Inferior parietal cortex (tissue), 1 donor: ENCODE data around the gene TDRD7.
A peak's percentile ranks its signal among the peaks of the same experiment; 100 is the strongest.

Experiments used
- DNase-seq: peaks from one replicate; pipeline ENCODE4 v3.0.0-alpha.2; 2016; ENCODE audit errors: extremely low spot score

Gene TDRD7, protein sequence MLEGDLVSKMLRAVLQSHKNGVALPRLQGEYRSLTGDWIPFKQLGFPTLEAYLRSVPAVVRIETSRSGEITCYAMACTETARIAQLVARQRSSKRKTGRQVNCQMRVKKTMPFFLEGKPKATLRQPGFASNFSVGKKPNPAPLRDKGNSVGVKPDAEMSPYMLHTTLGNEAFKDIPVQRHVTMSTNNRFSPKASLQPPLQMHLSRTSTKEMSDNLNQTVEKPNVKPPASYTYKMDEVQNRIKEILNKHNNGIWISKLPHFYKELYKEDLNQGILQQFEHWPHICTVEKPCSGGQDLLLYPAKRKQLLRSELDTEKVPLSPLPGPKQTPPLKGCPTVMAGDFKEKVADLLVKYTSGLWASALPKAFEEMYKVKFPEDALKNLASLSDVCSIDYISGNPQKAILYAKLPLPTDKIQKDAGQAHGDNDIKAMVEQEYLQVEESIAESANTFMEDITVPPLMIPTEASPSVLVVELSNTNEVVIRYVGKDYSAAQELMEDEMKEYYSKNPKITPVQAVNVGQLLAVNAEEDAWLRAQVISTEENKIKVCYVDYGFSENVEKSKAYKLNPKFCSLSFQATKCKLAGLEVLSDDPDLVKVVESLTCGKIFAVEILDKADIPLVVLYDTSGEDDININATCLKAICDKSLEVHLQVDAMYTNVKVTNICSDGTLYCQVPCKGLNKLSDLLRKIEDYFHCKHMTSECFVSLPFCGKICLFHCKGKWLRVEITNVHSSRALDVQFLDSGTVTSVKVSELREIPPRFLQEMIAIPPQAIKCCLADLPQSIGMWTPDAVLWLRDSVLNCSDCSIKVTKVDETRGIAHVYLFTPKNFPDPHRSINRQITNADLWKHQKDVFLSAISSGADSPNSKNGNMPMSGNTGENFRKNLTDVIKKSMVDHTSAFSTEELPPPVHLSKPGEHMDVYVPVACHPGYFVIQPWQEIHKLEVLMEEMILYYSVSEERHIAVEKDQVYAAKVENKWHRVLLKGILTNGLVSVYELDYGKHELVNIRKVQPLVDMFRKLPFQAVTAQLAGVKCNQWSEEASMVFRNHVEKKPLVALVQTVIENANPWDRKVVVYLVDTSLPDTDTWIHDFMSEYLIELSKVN

DNA sequence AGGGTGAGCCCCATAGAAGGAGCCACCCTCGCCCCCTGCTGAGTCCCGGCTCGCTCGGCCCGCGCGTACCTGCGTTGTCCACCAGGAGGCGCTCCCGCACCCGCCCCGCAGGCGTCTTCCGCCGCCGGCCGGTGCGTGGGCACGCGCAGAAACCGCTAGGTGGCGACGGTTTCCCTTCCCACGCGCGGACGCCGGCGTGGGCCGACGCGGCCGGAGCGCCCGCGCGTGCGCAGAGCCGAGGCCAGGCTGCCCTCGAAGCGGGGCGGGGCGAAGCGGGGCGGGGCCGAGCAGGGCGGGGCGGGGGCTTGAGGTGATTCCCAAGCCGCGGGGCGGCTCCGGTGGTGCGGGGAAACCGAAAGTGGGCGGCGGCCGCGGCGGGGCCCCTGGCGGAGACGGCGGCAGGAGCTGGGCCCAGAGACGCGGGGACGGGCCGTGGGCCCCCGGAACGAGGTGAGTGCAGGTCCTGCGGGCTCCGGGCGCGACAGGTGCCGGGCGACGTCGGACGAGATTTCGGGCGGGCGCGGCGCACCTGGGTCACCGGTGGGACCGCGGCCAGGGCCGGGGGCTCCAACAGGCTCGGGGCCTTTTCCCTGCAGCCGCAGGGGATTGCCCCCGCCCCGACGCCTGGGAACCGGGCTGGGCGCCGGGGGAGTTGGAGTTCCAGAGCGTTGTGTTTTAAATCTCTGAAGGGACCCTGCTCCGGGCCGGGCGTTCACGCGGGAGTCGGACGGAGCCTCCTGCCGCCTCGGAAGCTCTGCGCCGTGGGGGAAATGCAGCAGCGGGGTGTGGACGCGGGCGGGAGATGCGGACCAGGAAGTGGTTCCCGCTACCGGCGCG, at the start of gene TDRD7:
Gene TDRD7 (plus strand): TSS at position 308 of the 837 bp plus-strand sequence. CDS start 16,370 bp downstream, outside the sequence.
- DNase-seq = peak; percentile 88

DNA sequence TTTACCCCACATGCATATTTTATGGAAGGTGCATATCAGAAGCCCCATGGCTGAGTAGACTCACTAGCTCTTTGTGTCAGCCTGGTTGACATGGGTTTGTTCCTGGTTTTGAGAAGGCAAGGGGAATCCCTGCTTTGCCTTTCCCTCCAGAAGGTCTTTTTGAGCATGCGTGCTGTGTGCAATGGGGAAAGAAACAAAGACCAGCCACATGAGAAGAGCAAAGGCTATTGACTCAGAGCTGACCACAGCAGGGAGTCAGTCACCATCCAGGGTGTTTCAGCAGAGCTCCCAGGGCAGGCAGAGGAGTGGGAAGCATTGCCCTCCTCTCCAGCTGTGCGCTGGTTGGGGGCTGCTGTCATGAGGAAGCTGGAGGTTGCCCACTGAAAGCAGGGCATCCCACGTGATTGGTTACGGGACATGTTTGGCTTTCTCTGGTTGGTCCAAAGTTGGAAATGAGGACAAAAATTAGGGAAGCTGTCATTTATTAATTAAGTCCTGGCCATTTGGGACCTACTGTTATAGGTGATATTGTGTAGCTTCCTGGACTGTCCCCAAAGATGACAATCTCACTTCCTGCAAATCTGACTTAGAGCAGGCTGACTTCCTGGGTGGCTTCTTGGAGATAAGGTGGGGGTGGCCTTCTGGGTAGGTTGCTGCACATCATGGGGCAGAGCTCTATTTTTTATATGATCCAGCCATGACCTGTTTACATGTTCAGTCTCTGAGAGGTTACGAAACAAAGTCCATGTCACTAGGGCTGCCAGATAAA, 48.9 kb upstream of the TDRD7 start:
- DNase-seq = no peak

DNA sequence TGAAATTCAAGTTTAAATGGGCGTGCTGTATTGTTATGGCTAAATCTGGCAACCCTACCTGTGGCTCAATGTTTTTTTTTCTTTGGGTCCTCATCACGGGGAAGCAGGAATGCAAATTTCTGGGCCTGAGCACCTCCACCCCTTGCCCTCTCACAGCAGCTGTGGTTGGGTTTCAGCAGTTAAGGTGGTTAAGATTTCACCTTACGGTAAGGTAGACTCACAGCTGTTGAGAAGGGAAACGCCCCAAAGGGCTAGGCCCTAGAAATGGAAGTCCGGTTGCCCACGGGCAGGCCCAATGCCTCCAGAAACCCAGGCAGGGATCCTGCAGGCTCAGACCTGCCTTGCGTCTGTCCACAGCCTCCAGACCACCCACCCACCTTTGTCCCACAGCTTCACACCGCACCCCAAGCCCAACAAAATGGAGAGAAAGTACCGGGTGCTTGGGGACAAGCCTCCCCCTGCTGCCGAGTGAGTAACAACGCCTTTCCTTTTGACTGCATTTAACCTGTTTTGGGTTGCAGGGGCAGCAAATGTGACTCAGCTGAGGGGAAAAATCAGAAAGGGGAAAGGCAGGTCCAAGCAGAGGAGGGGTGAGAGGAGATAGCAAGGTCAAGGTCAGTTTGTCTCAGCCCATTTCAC, 48.1 kb upstream of the TDRD7 start:
- DNase-seq = no peak

DNA sequence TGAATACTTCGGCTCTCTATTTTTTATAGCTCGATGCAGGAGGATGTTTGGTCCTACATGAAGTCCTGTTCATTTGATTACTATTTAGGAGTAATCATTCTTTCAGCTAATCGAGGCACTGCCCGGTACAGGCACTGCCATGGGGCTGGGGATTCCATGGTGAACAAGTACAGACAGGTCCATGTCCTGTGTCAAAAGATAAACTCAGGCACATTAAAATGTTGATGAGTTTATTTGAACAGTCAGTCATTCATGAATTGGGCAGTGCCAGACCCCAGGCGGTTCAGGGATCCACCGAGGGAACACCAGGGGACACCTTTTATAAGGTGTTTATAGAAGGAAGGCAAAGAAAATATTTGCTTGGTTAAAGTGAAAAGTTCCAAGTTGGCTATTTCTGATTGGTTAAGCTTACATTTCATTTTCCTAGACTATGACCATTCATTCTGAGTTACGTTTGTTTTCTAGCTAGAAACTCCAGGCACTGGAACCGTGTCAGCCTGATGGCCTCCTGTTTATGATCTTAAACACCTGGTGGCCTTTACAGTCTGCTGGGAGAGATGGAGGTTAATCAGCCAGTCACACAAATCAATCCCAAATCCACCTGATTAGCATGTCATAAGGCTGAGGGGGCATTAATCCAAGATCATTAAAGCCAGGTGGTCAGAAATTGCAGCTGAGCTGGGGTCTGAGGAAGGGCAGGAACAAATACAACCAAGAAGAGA, 47.0 kb upstream of the TDRD7 start:
- no peak for DNase-seq

DNA sequence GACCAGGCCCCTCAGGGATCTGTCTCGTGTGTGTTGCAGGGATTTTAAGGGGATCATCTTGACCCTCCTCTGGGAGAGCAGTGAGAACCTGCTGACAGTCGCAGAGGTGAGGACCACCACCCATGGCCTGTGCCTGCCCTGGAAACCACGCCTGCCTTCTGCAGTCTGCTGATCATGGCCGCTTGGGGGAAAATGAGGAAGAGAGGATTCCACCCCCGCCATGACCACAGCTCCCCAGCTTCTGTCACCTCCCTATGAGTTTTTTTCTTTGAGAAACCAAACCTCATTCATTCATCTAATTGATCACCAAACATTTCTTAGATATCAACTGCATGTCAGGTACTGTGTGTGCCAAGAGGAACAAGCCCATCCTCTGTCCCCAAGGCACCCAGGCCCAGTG, 46.3 kb upstream of the TDRD7 start:
- no peak for DNase-seq

DNA sequence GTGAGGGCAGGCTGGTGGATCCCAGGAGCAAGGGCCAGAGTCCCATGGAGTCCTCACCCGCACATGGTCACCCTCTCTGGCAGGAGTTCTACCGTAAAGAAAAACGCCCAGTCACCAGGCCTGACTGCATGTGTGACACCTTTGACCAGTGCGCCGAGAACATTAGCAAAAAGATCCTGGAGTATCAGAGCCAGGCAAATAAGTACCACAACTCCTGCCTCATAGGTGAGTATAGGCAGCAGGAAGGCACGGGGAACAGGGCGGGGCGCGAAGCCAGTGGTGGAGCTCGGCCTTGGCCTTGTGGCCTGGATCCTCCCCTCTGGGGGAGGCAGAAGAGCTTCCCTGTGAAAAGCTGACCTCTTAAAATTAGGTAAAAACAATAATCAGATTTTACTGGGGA, 45.4 kb upstream of the TDRD7 start:
- no peak for DNase-seq

DNA sequence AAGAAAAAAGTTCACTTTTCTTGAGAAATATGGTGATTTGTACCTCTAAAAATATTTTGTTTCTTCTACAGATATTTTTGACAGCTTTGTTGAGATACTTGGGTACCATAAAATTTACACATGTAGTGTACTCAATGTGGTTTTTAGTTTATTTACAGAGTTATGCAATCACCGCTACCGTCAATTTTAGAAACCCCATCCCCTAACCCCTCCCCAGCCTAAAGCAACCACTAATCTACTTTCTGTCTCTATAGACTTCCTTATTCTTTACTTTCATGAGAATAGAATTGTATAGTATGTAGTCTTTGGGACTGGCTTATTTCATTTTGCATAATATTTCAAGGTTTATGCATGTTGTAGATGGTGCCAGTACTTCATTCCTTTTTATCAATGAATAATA, 45.0 kb upstream of the TDRD7 start:
- DNase-seq = no peak

DNA sequence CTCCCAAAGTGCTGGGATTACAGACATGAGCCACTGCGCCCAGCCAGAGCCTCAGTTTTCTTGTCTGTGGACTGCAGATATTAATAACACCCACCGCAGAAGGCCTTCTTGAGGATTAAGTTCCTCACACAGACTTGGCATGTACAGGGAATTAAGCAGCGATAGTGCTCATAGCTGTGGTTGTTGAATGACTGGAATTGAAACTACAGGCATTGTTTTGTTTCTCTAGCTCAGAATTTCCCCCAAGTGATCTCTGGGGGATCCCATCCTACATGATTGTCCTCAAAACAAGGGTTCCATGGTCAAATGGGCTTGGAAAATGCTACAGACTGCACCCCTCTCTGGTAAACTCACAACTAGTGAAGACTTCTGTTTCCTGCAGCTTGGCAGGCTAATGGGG, 44.2 kb upstream of the TDRD7 start:
- DNase-seq = no peak

DNA sequence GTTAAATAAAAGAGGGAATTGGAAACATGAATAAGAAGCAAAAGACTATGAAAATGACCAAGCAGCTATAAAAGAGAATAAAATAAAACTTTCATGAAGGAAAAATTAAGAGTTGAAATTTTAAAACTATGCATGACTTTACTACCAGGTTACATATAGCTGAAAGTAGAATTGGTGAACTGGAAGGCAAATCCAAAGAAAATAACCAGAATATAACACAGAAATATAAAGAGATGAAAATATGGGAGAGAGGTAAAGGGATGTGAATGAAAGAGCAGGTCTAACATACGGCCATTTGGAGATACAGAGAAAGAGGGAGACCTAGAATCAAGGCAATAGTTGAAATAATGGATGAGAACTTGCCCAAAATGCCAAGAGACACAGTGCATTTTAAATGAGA, 42.9 kb upstream of the TDRD7 start:
- no peak for DNase-seq

DNA sequence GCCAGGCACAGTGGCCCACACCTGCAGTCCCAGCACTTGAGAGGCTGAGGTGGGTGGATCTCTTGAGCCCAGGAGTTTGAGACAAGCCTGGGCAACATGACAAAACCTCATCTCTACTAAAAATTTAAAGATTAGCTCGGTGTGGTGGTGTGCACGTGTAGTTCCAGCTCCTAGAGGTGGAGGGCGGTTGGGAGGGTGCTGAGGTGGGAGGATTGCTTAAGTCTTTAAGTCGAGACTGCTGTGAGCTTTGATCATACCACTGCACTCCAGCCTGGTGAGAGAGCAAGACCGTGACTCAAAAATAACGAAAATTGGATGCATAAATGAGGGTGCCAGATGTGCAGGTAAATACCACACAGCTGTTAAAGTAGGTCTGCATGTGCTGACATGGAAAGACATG, 39.3 kb upstream of the TDRD7 start:
- DNase-seq = no peak

DNA sequence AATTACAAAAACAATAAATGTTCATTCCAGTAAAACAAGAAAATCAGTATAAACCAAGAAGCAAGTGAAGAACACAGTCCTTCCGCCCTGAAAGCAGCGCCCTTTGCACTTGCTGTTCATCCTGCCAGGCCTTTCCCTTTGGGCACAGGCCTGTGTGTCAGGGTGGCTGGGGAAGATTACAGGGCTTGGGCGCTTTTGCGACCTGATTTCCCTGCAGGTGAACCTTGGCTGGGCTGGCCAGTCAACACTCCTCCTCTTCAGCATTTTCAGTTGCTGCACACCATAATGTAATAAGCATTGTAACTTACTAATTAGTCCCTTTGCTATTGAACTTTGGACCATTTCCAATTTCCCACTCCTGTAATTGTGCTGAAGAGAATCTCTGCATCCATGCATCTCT, 38.6 kb upstream of the TDRD7 start:
- no peak for DNase-seq

DNA sequence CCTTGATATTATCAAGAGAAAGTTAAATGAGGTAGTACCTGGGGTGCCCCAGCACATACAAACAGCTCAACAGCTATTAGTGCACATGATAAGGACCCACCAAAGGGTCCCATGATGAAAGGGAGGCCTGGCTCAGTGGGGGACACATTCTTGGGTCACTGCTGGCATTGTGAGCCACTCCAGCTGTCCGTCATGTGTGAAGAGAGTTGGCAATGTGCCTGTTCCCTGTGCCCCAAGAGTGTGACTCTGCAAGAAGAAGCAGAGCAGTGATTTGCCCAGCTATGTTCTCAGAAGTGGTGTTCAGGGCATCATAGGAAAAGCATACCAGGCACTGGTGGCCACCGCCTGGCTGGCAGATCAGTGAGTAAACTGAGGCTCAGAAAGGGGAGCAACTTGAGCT, 37.1 kb upstream of the TDRD7 start:
- no peak for DNase-seq

DNA sequence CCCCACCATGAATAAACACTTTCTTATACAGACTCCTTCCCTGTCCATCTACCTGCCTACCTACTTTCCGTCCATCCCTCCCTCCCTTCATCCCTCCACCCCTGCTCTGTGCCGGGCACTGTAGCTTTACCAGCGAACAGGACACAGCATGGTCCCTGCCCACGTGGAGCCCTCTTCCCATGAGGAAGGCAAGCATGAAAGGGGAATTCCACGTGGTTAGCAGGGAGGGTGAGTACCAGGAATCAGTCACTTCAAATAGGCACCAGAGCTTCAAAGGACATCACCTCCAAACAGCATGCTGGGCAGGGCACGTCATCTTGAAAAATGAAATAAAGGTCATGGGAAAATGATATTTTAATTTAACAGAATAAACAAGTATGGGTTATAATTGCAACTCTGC, 35.0 kb upstream of the TDRD7 start:
- no peak for DNase-seq

DNA sequence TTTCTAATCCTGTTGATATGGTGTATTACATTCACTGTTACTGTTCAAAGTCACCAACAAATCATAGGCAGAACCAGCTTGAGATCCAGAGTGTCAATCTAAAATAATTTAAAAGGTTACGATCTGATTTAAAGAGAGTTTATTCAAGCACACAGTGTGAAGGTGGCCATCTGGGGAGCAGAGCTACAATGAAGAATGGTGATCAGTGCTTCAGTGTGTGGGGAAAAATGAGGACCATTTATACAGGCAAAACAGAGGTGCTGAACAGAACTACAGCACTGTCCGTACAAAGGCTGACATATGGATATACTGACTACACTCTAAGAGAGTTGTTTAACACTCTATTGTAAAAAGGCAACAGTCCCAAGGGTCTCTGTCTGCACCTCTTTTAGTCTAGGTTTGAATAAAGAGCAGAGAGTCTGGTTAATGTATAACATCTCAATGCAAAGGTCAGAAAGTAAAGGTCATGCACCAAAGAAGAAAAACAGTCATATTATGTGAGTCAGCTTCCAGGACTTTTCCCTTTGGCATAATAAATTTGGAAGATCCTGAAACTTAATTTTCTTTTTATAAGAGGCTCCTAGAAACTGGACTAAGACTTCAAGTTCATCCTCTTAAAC, 29.7 kb upstream of the TDRD7 start:
- DNase-seq = no peak

DNA sequence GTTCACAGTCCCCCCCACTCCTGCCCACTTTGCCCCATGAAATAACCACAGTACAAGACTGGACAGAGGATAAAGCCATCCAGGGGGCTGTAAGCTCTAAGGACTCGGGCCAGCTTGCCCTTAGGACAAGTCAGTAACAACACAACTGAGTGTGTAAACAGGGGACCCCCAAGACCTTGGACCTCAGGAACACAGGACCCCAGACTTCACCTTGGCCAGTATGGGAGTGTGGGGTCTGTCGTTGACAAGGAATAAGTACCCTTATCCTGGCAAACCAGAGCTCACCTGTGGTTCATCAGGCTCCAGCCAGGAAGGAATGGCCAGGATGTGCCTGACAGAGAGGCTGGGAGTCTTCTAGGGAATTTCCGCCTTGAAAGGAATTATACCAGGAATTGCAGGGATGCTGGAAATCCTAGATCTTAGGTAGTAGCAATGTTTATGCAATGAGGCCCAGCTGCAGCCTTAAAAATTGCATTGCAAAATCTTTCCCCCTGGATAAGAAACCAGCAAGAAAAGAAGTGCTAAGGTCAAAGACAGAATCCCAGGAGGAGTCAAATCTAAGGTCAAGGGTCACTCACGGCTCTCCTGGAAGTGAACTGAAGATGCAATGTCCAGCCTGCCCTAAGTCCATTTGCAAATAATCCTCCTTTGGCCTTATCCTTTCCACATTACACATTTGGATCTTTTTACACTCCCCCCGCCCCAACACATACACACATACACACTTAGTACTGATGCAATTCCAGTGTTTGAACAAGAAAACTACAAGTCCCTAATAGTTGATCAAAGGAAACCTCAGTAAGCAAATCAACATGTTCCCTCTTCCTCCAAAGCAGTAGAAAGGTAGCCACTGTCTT, 27.3 kb upstream of the TDRD7 start:
- DNase-seq = no peak

DNA sequence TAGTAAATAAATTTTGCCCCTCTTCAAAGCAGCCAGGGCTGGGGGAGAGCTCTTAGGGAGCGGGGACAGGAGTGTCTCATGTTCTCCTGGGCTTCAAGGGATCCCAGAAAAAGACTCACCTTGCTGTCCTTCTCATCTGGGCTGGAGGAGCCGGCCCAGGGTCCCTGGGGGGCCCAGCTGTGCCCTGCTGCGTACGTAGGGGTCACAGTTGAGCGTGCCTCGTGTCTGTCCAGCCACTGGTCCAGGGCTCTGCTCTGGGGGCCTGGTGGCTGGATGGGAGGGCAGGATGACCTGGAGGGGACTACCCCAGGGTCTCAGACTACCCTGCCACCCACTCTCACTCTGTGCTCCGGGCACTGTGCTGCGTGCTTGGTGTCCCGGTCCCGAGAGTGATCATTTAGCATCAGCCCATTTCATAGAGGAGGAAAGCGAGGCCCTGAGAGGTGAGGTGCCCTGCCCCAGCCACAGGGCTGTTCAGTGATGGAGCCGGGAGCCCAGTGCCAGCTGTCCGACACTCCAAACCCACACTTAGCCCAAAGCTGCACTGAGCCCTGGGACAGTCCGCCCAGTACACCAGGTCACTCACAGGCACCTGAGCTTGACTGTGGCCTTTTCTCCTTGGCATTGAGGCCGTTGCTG, 26.2 kb upstream of the TDRD7 start:
- DNase-seq = no peak

DNA sequence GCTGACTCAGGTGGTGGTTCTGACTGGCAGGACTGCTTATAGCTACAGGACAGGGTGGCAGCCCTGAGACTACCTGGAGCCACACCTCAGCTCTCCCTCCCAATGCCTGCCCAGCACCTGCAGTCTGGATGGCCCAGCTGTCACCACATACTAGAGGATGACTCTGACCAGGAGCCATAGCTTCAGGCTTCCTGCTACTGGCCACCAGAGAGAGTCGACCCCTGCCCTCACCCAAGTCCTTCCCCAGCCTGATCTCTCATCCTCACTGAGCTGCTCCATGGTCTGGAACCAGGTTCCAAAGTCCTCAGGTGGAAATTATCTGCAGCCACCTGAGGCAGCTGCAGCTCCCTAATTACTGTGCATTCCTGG, 25.6 kb upstream of the TDRD7 start:
- no peak for DNase-seq
